Liver (tissue), 9 donors: ENCODE data around the gene ATP7A. TPM values are rescaled to one million over a fixed set of nuclear protein-coding genes. Genes with fewer than 3 reads are reported as not detected.
"Not testable (repeated sequence)": the region's sequence is repeated elsewhere in the genome, so short reads cannot be mapped to it uniquely, and the experiment has no call there.

Experiments used
- DNase-seq: peaks from one replicate; pipeline ENCODE4 v3.0.0-alpha.2; 2017; ENCODE audit warnings: low spot score
- H3K27ac ChIP-seq, 2 donors: one replicate each; pipeline ENCODE4 v1.7.0; 2013; ENCODE audit warnings: inconsistent platforms in 2 of 2, low read length in 2 of 2, control low read depth in 1 of 2, low read depth in 1 of 2, mild to moderate bottlenecking in 1 of 2
- H3K27me3 ChIP-seq, 4 donors: one replicate each; pipeline versions ENCODE4 v1.6.1 to v1.7.0; 2013; ENCODE audit warnings: low read length in 3 of 4, inconsistent platforms in 1 of 4, mild to moderate bottlenecking in 1 of 4, moderate library complexity in 1 of 4; ENCODE audit not compliant: control insufficient read depth in 4 of 4, insufficient read depth in 4 of 4
- H3K36me3 ChIP-seq, 4 donors: one replicate each; pipeline versions ENCODE4 v1.6.1 to v1.7.0; 2013; ENCODE audit warnings: low read length in 3 of 4, mild to moderate bottlenecking in 3 of 4, low read depth in 1 of 4, moderate library complexity in 1 of 4; ENCODE audit not compliant: control insufficient read depth in 4 of 4, insufficient read depth in 3 of 4
- H3K4me1 ChIP-seq, 4 donors: one replicate each; pipeline versions ENCODE4 v1.6.1 to v1.7.0; 2013; ENCODE audit warnings: low read length in 3 of 4, mild to moderate bottlenecking in 3 of 4, moderate library complexity in 1 of 4; ENCODE audit not compliant: control insufficient read depth in 4 of 4, insufficient read depth in 4 of 4
- H3K4me3 ChIP-seq, 3 donors: one replicate each; pipeline versions ENCODE4 v1.6.1 to v1.7.0; 2013; ENCODE audit warnings: low read length in 3 of 3, control low read depth in 1 of 3, low read depth in 1 of 3, mild to moderate bottlenecking in 1 of 3
- H3K9ac ChIP-seq, 2 donors: one replicate each; pipeline ENCODE4 v1.7.0; 2013; ENCODE audit warnings: low read length in 2 of 2, mild to moderate bottlenecking in 2 of 2, moderate library complexity in 2 of 2, control low read depth in 1 of 2, low read depth in 1 of 2
- H3K9me3 ChIP-seq, 4 donors: one replicate each; pipeline versions ENCODE4 v1.6.1 to v1.7.0; 2013; ENCODE audit warnings: low read length in 3 of 4; ENCODE audit not compliant: control insufficient read depth in 4 of 4
- EGR1 ChIP-seq, 2 donors: IDR thresholded peaks; 2 replicates each; pipeline ENCODE4 v1.6.1; 2016 to 2018; ENCODE audit warnings: antibody characterized with exemption in 2 of 2, low read depth in 2 of 2
- FOXA1 ChIP-seq: IDR thresholded peaks from 2 replicates; pipeline ENCODE4 v1.6.1; 2016; ENCODE audit warnings: antibody characterized with exemption
- GABPA ChIP-seq, 2 donors: IDR thresholded peaks in 1 of 2; conservative IDR thresholded peaks in 1 of 2; 2 replicates each; pipeline ENCODE4 v1.6.1; 2016; ENCODE audit warnings: antibody characterized with exemption in 2 of 2, mild to moderate bottlenecking in 1 of 2, moderate library complexity in 1 of 2
- HNF4A ChIP-seq, 2 donors: conservative IDR thresholded peaks; 2 replicates each; pipeline ENCODE4 v1.6.1; 2016; ENCODE audit warnings: antibody characterized with exemption in 2 of 2, mild to moderate bottlenecking in 2 of 2
- JUND ChIP-seq, 2 donors: IDR thresholded peaks; 2 replicates each; pipeline ENCODE4 v1.6.1; 2016; ENCODE audit warnings: antibody characterized with exemption in 2 of 2
- RAD21 ChIP-seq, 2 donors: IDR thresholded peaks; 2 replicates each; pipeline ENCODE4 v1.6.1; 2016; ENCODE audit warnings: antibody characterized with exemption in 2 of 2, mild to moderate bottlenecking in 2 of 2
- SP1 ChIP-seq: IDR thresholded peaks from 2 replicates; pipeline ENCODE4 v1.6.1; 2018; ENCODE audit warnings: antibody characterized with exemption, mild to moderate bottlenecking
- YY1 ChIP-seq: IDR thresholded peaks from 2 replicates; pipeline ENCODE4 v1.6.1; 2016; ENCODE audit warnings: antibody characterized with exemption, mild to moderate bottlenecking
- WGBS: extraction: QIAGEN DNeasy Blood & Tissue Kit; methylation state at CpG from one replicate; pipeline ENCODE4 v1.1.7; 2013; 5-methylcytosine and 5-hydroxymethylcytosine counted together
- polyA plus RNA-seq, 2 donors: library from polyadenylated mRNA; stranded (reverse) in 1 of 2; unstranded in 1 of 2; fragments of 200-250 nt in 1 of 2; fragments of >200 nt in 1 of 2; fragmentation: Nextera tagmentation in 1 of 2; extraction: Ambion mirVana in 1 of 2; gene quantifications; one replicate each; pipeline versions ENCODE4 v1.2.1 to v1.2.3, GENCODE V29; 2013 to 2015
- total RNA-seq, 2 donors: library from RNA; depleted of rRNA; stranded (reverse); fragments of >200 nt; gene quantifications; one replicate each; pipeline ENCODE4 v1.2.3, GENCODE V29; 2014
- TF ChIP-seq, protein P1 (sequence below): IDR thresholded peaks from 2 replicates; pipeline ENCODE4 v1.6.1; 2016; ENCODE audit warnings: antibody characterized with exemption
- TF ChIP-seq, protein P2 (sequence below): IDR thresholded peaks from 2 replicates; pipeline ENCODE4 v1.6.1; 2016; ENCODE audit warnings: antibody characterized with exemption
- TF ChIP-seq, protein P3 (sequence below): IDR thresholded peaks from 2 replicates; pipeline ENCODE4 v1.6.1; 2016; ENCODE audit warnings: antibody characterized with exemption, mild to moderate bottlenecking
- TF ChIP-seq, protein P4 (sequence below): fragments of 150-350 bp; IDR thresholded peaks from 2 replicates; pipeline ENCODE4 v1.5.1; 2017; ENCODE audit warnings: improper control_type of control experiment, low read depth, low read length; ENCODE audit not compliant: missing input control
- donor health status: healthy.
- donor health status: healthy.
- donor health status: healthy.
- donor health status: healthy.
- donor health status: healthy.

Gene ATP7A
- total and polyA plus RNA-seq, 4 donors, result 0.75 to 15.3 (median 3.0) TPM

DNA sequence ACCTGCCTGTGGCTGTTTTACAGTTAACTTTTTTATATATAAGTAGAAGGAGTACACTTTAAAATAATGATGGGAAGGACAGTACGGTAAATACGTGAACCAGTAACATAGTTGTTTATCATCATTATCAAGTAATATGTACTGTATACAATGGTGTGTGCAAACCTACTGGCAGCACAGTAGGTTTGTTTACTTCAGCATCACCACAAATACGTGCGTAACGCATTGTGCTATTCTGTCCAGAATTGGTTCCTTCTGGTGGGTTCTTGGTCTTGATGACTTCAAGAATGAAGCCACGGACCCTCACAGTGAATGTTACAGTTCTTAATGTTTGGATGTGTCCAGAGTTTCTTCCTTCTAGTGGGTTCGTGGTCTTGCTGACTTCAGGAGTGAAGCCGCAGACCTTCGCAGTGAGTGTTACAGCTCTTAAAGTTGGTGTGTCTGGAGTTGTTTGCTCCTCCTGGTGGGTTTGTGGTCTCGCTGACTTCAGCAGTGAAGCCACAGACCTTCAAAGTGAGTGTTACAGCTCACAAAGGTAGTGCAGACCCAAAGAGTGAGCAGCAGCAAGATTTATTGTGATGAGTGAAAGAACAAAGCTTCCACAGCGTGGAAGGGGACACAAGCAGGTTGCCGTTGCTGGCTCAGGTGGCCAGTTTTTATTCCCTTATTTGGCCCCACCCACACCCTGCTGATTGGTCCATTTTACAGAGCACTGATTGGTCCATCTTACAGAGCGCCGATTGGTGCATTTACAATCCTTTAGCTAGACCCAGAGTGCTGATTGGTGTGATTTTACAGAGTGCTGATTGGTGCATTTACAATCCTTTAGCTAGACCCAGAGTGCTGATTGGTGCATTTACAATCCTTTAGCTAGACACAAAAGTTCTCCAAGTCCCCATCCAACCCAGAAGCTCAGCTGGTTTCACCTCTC, 162.9 kb downstream of the ATP7A start:
- not testable (repeated sequence) for H3K36me3 ChIP-seq, H3K4me3 ChIP-seq, H3K27me3 ChIP-seq, H3K9ac ChIP-seq, H3K27ac ChIP-seq, H3K9me3 ChIP-seq, H3K4me1 ChIP-seq, DNase-seq
- WGBS, result 92% methylated on average over 14 of the region's 14 CpGs

DNA sequence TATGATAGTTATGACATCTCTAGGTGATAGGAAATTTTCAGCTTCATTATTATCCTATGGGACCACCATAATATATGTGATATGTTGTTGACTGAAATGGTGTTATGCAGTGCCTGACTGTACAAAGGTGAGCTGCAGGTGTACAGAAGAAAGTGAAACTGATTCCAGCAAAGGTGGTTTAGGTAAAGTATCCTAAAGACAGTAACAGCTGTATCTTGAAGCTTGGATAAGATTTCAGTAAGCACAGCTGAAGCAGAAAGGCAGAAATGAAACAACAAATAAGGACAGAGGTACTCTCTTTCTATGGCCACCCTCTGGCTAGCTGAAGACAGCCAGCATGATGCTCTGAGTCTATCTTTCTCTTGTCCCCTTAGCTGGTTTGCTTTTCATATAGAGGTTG, 163.6 kb downstream of the ATP7A start:
- Histone ChIP-seq H3K4me3 (no peak overlapping the region), H3K27me3 (no peaks in the 10 kb centered on the region), H3K27ac (no peak overlapping the region), H3K9ac (no peak overlapping the region), H3K4me1 (no peaks in the 10 kb centered on the region), H3K36me3 (no peaks in the 10 kb centered on the region), H3K9me3 (no peaks in the 10 kb centered on the region)
- DNase-seq, result no peak
- TF ChIP-seq, protein P1, sequence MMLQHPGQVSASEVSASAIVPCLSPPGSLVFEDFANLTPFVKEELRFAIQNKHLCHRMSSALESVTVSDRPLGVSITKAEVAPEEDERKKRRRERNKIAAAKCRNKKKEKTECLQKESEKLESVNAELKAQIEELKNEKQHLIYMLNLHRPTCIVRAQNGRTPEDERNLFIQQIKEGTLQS, result no peak
- TF ChIP-seq GABPA (IDR thresholded peaks at IDR 0.05 in 1 of 2, conservative IDR thresholded peaks at IDR 0.05 in 1 of 2) (no peak), YY1 (no peak), RAD21 (IDR thresholded peaks at IDR 0.05) (no peak), FOXA1 (no peak), JUND (IDR thresholded peaks at IDR 0.05) (no peak)
- TF ChIP-seq, protein P2, sequence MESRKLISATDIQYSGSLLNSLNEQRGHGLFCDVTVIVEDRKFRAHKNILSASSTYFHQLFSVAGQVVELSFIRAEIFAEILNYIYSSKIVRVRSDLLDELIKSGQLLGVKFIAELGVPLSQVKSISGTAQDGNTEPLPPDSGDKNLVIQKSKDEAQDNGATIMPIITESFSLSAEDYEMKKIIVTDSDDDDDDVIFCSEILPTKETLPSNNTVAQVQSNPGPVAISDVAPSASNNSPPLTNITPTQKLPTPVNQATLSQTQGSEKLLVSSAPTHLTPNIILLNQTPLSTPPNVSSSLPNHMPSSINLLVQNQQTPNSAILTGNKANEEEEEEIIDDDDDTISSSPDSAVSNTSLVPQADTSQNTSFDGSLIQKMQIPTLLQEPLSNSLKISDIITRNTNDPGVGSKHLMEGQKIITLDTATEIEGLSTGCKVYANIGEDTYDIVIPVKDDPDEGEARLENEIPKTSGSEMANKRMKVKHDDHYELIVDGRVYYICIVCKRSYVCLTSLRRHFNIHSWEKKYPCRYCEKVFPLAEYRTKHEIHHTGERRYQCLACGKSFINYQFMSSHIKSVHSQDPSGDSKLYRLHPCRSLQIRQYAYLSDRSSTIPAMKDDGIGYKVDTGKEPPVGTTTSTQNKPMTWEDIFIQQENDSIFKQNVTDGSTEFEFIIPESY, result no peak
- TF ChIP-seq, protein P3, sequence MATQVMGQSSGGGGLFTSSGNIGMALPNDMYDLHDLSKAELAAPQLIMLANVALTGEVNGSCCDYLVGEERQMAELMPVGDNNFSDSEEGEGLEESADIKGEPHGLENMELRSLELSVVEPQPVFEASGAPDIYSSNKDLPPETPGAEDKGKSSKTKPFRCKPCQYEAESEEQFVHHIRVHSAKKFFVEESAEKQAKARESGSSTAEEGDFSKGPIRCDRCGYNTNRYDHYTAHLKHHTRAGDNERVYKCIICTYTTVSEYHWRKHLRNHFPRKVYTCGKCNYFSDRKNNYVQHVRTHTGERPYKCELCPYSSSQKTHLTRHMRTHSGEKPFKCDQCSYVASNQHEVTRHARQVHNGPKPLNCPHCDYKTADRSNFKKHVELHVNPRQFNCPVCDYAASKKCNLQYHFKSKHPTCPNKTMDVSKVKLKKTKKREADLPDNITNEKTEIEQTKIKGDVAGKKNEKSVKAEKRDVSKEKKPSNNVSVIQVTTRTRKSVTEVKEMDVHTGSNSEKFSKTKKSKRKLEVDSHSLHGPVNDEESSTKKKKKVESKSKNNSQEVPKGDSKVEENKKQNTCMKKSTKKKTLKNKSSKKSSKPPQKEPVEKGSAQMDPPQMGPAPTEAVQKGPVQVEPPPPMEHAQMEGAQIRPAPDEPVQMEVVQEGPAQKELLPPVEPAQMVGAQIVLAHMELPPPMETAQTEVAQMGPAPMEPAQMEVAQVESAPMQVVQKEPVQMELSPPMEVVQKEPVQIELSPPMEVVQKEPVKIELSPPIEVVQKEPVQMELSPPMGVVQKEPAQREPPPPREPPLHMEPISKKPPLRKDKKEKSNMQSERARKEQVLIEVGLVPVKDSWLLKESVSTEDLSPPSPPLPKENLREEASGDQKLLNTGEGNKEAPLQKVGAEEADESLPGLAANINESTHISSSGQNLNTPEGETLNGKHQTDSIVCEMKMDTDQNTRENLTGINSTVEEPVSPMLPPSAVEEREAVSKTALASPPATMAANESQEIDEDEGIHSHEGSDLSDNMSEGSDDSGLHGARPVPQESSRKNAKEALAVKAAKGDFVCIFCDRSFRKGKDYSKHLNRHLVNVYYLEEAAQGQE, result no peak

DNA sequence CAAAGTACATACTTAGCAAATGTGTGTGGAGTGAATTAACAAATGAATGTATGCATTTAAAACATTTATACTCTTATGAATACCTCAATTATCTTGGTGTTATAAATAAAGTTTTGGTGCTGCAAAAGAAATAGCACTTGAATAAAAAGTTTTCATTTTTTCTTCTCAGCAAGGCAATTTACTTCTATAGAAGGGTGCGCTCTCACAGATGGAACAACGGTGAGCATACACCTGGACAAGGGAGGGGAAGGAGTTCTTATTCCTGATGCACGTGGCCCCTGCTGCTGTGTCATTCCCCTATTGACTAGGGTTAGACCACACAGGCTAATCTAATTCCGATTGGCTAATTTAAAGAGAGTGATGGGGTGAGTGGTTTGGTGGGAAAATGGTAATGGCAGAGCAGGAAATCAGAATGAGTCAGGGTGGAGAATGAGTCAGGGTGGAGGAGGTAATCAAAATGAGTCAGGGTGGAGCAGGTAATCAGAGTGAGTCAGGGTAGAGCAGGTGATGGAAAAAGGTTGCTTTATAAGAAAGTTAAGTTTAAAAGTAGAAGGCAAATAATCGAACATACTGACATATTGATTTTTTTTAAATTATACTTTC, 165.4 kb downstream of the ATP7A start:
- 89% methylated on average over 5 of the region's 5 CpGs for WGBS
- H3K9me3 ChIP-seq, result no peaks in the 10 kb centered on the region
- H3K4me3 ChIP-seq, result no peak overlapping the region
- no peaks in the 10 kb centered on the region for H3K27me3 ChIP-seq
- no peaks in the 10 kb centered on the region for H3K4me1 ChIP-seq
- H3K27ac ChIP-seq, result no peak overlapping the region
- DNase-seq, result no peak
- no peaks in the 10 kb centered on the region for H3K36me3 ChIP-seq
- H3K9ac ChIP-seq, result no peak overlapping the region
- no peak for TF ChIP-seq JUND (IDR thresholded peaks at IDR 0.05)
- TF ChIP-seq FOXA1, result no peak
- TF ChIP-seq, protein P4, sequence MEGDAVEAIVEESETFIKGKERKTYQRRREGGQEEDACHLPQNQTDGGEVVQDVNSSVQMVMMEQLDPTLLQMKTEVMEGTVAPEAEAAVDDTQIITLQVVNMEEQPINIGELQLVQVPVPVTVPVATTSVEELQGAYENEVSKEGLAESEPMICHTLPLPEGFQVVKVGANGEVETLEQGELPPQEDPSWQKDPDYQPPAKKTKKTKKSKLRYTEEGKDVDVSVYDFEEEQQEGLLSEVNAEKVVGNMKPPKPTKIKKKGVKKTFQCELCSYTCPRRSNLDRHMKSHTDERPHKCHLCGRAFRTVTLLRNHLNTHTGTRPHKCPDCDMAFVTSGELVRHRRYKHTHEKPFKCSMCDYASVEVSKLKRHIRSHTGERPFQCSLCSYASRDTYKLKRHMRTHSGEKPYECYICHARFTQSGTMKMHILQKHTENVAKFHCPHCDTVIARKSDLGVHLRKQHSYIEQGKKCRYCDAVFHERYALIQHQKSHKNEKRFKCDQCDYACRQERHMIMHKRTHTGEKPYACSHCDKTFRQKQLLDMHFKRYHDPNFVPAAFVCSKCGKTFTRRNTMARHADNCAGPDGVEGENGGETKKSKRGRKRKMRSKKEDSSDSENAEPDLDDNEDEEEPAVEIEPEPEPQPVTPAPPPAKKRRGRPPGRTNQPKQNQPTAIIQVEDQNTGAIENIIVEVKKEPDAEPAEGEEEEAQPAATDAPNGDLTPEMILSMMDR, result no peak
- TF ChIP-seq RAD21 (IDR thresholded peaks at IDR 0.05), result no peak
- TF ChIP-seq YY1, result no peak
- TF ChIP-seq GABPA (IDR thresholded peaks at IDR 0.05 in 1 of 2, conservative IDR thresholded peaks at IDR 0.05 in 1 of 2), result no peak
- TF ChIP-seq, protein P3, result no peak
- no peak for TF ChIP-seq SP1
- no peak for TF ChIP-seq HNF4A (conservative IDR thresholded peaks at IDR 0.05)
- TF ChIP-seq EGR1 (IDR thresholded peaks at IDR 0.05; ENCODE audit: low read depth in 2 of 2), result no peak
